Stimulated activated CD4-positive, alpha-beta T cell treated with anti-CD3 and anti-CD28 coated beads, TNF-alpha, amount 100 ng/mL, for 1 hour (primary cell): ENCODE results near the gene CDC42EP1.
"Not testable (repeated sequence)": the region's sequence is repeated elsewhere in the genome, so short reads cannot be mapped to it uniquely, and the experiment has no call there.

Source experiments
- DNase-seq, 3 donors: peaks; one replicate each; pipeline ENCODE4 v3.0.0-alpha.2; 2020; ENCODE audit warnings: low read depth in 3 of 3, low spot score in 1 of 3

CDC42EP1 gene

GRCh38 chr22:37610153-37610475, 49.8 kb downstream of the CDC42EP1 start:
- DNase-seq, result not testable (repeated sequence)

GRCh38 chr22:37610480-37611129, 50.3 kb downstream of the CDC42EP1 start:
- no peak for DNase-seq

- DNase-seq, result no peak
These were observed 50.9 kb downstream of the CDC42EP1 start for GRCh38 chr22:37611207-37611606.

- no peak for DNase-seq
These were observed 56.2 kb downstream of the CDC42EP1 start for GRCh38 chr22:37616201-37617083.

DNA sequence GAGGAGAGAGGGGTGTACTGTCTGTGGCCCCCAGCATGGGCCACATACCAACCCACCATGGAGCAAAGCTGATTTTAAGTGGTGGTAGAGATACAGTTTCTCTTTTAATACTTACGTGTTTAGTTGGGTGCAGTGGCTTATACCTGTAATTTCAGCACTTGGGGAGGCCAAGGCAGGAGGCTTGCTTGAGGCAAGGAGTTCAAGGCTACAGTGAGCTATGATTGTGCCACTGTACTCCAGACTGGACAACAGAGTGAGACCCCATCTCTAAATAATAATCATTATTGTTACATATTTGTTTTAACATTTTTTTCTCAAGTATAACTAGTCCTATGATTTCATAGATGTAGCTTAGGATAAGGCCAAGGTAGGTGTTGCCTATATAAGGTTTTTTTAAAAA, 57.2 kb downstream of the CDC42EP1 start:
- no peak for DNase-seq

GRCh38 chr22:37618072-37618656, 57.9 kb downstream of the CDC42EP1 start:
- no peak for DNase-seq

DNA sequence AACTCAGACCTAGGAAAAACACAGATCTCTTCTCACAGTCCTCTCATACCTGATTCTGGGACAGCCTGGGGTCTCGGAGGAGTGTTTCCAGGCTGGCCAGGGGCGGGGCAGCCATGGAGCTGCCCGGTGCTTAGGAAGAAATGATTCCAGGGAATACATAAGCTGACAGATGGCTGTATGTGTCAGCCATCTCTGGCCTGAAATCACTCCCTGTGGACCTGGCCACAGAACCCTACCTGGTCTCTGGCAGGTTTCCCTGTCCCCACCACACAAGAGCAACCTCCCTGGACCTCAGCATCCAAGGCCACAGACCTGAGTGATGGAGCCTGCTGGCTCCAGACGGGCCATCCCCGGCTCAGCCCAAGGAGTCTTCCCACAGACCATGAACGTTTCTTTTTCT, 58.4 kb downstream of the CDC42EP1 start:
- no peak for DNase-seq
